Loucy (cell line): ENCODE results near the gene ZFP90.

ENCODE experiments used
- H2AFZ ChIP-seq: fragments of 200-600 bp; sonication (generic); 2 replicates; pipeline ENCODE4 v1.6.0; 2016; ENCODE audit warnings: antibody characterized with exemption, mild to moderate bottlenecking, low read length, moderate library complexity
- H3F3A ChIP-seq: fragments of 200-600 bp; 2 replicates; pipeline ENCODE4 v1.6.0; 2016; ENCODE audit warnings: antibody characterized with exemption, low read depth, mild to moderate bottlenecking
- H3K27me3 ChIP-seq: fragments of 200-600 bp; sonication (generic); 2 replicates; pipeline ENCODE4 v1.6.1; 2014; ENCODE audit warnings: low read length, mild to moderate bottlenecking; ENCODE audit not compliant: insufficient read depth, poor library complexity, severe bottlenecking
- H3K36me3 ChIP-seq: fragments of 200-600 bp; sonication (generic); 2 replicates; pipeline ENCODE4 v1.6.1; 2016; ENCODE audit warnings: low read length; ENCODE audit not compliant: insufficient read depth
- H3K4me1 ChIP-seq: fragments of 200-600 bp; sonication (generic); 2 replicates; pipeline ENCODE4 v1.5.1; 2014; ENCODE audit warnings: low read length, mild to moderate bottlenecking; ENCODE audit not compliant: insufficient read depth, poor library complexity, severe bottlenecking
- H3K4me2 ChIP-seq: fragments of 200-600 bp; sonication (generic); 2 replicates; pipeline ENCODE4 v1.6.0; 2014; ENCODE audit warnings: antibody characterized with exemption, low read length, low read depth, mild to moderate bottlenecking; ENCODE audit not compliant: poor library complexity, severe bottlenecking
- H3K4me3 ChIP-seq: fragments of 200-600 bp; sonication (generic); 2 replicates; pipeline ENCODE4 v1.5.1; 2014; ENCODE audit warnings: low read length, mild to moderate bottlenecking, mixed read lengths; ENCODE audit not compliant: poor library complexity, severe bottlenecking
- H3K79me2 ChIP-seq: fragments of 200-600 bp; sonication (generic); 2 replicates; pipeline ENCODE4 v1.6.1; 2014; ENCODE audit warnings: low read length; ENCODE audit not compliant: insufficient read depth
- H3K9ac ChIP-seq: fragments of 200-600 bp; sonication (generic); 2 replicates; pipeline ENCODE4 v1.6.0; 2014; ENCODE audit warnings: mild to moderate bottlenecking, low read depth, low read length, moderate library complexity; ENCODE audit not compliant: poor library complexity, severe bottlenecking
- H3K9me2 ChIP-seq: fragments of 200-600 bp; sonication (generic); replicated peaks from 2 replicates; pipeline ENCODE4 v1.6.1; 2016; ENCODE audit warnings: low read depth, low read length, mixed read lengths
- H3K9me3 ChIP-seq: fragments of 200-600 bp; sonication (generic); 2 replicates; pipeline ENCODE4 v1.6.1; 2014; ENCODE audit warnings: mild to moderate bottlenecking, antibody characterized with exemption, low read length, low read depth; ENCODE audit not compliant: insufficient read depth
- H4K20me1 ChIP-seq: fragments of 200-600 bp; sonication (generic); 2 replicates; pipeline ENCODE4 v1.6.0; 2014; ENCODE audit warnings: antibody characterized with exemption, low read length, mild to moderate bottlenecking; ENCODE audit not compliant: insufficient read depth, poor library complexity, severe bottlenecking
- CTCF ChIP-seq: fragments of 200-600 bp; sonication (generic); conservative IDR thresholded peaks from 2 replicates; pipeline ENCODE4 v1.5.1; 2014; ENCODE audit warnings: mild to moderate bottlenecking, antibody characterized with exemption, low read length
- EZH2phosphoT487 ChIP-seq: fragments of 200-600 bp; IDR thresholded peaks from 2 replicates; pipeline ENCODE4 v1.6.1; 2018; ENCODE audit warnings: antibody characterized with exemption, mild to moderate bottlenecking, moderate library complexity, borderline replicate concordance

Gene ZFP90

GRCh38 chr16:68526782-68527145 is 12.3 kb upstream of the ZFP90 start:
- no peak overlapping the region for H3K4me2 ChIP-seq
- H3K27me3 ChIP-seq = peaks cover 8% of the 10 kb centered on the region
- no peaks in the 10 kb centered on the region for H3K9me2 ChIP-seq
- H3K9ac ChIP-seq = no peak overlapping the region
- no peaks in the 10 kb centered on the region for H3K4me1 ChIP-seq
- H3K36me3 ChIP-seq = no peaks in the 10 kb centered on the region
- no peak overlapping the region for H3K4me3 ChIP-seq
- H4K20me1 ChIP-seq = no peaks in the 10 kb centered on the region
- no peak overlapping the region for H2AFZ ChIP-seq
- no peak for TF ChIP-seq CTCF
- no peak for TF ChIP-seq EZH2phosphoT487
- H3F3A ChIP-seq = no peaks in the 10 kb centered on the region
- H3K9me3 ChIP-seq = no peaks in the 10 kb centered on the region
- H3K79me2 ChIP-seq = no peaks in the 10 kb centered on the region

DNA sequence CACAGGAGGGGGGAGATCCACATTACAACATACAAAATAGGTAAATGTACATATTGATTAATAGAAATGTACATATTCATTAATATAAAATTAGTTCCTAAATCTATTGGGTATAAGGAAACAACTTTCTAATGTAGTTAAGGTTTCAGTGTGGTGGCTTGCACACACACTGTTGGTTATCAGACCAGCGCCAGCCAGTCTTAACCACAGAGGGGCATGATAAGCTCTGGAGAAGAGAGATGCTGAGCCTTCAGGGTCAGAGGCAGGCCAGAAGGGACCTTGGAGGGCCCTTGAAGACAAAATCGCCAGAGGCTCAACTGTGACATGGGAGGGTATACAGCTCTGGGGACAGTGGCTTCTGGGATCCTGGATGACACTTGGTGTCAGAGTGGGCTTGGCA is 10.9 kb upstream of the ZFP90 start:
- no peaks in the 10 kb centered on the region for H3K9me3 ChIP-seq
- H3K4me3 ChIP-seq = no peak overlapping the region
- H3K4me2 ChIP-seq = no peak overlapping the region
- peaks cover 8% of the 10 kb centered on the region for H3K27me3 ChIP-seq
- H2AFZ ChIP-seq = no peak overlapping the region
- no peaks in the 10 kb centered on the region for H3K9me2 ChIP-seq
- H3F3A ChIP-seq = no peaks in the 10 kb centered on the region
- H3K9ac ChIP-seq = no peak overlapping the region
- no peaks in the 10 kb centered on the region for H3K79me2 ChIP-seq
- TF ChIP-seq EZH2phosphoT487 = no peak
- TF ChIP-seq CTCF = no peak
- H3K4me1 ChIP-seq = no peaks in the 10 kb centered on the region
- no peaks in the 10 kb centered on the region for H3K36me3 ChIP-seq
- no peaks in the 10 kb centered on the region for H4K20me1 ChIP-seq

- H2AFZ ChIP-seq = peak overlapping the region; percentile 67; the same call in 1 of the 2 replicates
- no peak overlapping the region for H3K4me2 ChIP-seq
- H3K9ac ChIP-seq = no peak overlapping the region
- peaks cover 8% of the 10 kb centered on the region for H3K27me3 ChIP-seq
- TF ChIP-seq EZH2phosphoT487 (no peak), CTCF (peak; percentile 93)
- no peaks in the 10 kb centered on the region for H3K9me2 ChIP-seq
- H3K9me3 ChIP-seq = no peaks in the 10 kb centered on the region; the same call in 1 of the 2 replicates
- no peaks in the 10 kb centered on the region for H3F3A ChIP-seq
- H3K36me3 ChIP-seq = no peaks in the 10 kb centered on the region
- no peaks in the 10 kb centered on the region for H4K20me1 ChIP-seq
- H3K79me2 ChIP-seq = no peaks in the 10 kb centered on the region
- H3K4me3 ChIP-seq = no peak overlapping the region
- no peaks in the 10 kb centered on the region for H3K4me1 ChIP-seq
Observed at GRCh38 chr16:68528686-68529379, 10.3 kb upstream of the ZFP90 start.
